GM23338 (cell line): ENCODE data around the gene CITED4. TPM values are rescaled to one million over a fixed set of nuclear protein-coding genes. Genes with fewer than 3 reads are reported as not detected.

Experiments
- ATAC-seq: fragments of 200-7000 bp; cut with Tn5 transposase; 3 replicates; pipeline ENCODE4 v1.9.1; 2020
- DNase-seq: peaks from one replicate; pipeline ENCODE4 v3.0.0-alpha.2; 2015; ENCODE audit warnings: low spot score
- H2AFZ ChIP-seq: fragments of 200-600 bp; sonication (generic); 2 replicates; pipeline ENCODE4 v1.8.0; 2016; ENCODE audit warnings: antibody characterized with exemption, mild to moderate bottlenecking, moderate library complexity
- H3F3A ChIP-seq: fragments of 200-600 bp; sonication (generic); replicated peaks from 2 replicates; pipeline ENCODE4 v1.8.0; 2017; ENCODE audit warnings: antibody characterized with exemption, mixed run types, low read depth
- H3K27ac ChIP-seq: fragments of 200-600 bp; sonication (generic); 2 replicates; pipeline ENCODE4 v1.6.1; 2016; ENCODE audit warnings: low read depth
- H3K27me3 ChIP-seq: fragments of 200-600 bp; sonication (generic); 2 replicates; pipeline ENCODE4 v1.8.0; 2016; ENCODE audit warnings: mild to moderate bottlenecking, mixed run types, moderate library complexity; ENCODE audit not compliant: insufficient read depth
- H3K36me3 ChIP-seq: fragments of 200-600 bp; sonication (generic); 2 replicates; pipeline ENCODE4 v1.8.0; 2016; ENCODE audit warnings: mild to moderate bottlenecking; ENCODE audit not compliant: insufficient read depth
- H3K4me1 ChIP-seq: fragments of 200-600 bp; sonication (generic); 2 replicates; pipeline ENCODE4 v1.8.0; 2016; ENCODE audit warnings: mild to moderate bottlenecking, moderate library complexity; ENCODE audit not compliant: insufficient read depth
- H3K4me2 ChIP-seq: fragments of 200-600 bp; sonication (generic); 2 replicates; pipeline ENCODE4 v1.7.1; 2017; ENCODE audit warnings: mixed run types
- H3K4me3 ChIP-seq: fragments of 200-600 bp; sonication (generic); 2 replicates; pipeline ENCODE4 v1.6.1; 2016; ENCODE audit warnings: mixed run types
- H3K79me2 ChIP-seq: fragments of 200-600 bp; sonication (generic); replicated peaks from 2 replicates; pipeline ENCODE4 v1.8.0; 2017; ENCODE audit warnings: mild to moderate bottlenecking; ENCODE audit not compliant: insufficient read depth
- H3K9me2 ChIP-seq: fragments of 200-600 bp; sonication (generic); 2 replicates; pipeline ENCODE4 v1.8.0; 2017; ENCODE audit not compliant: insufficient read depth
- H4K20me1 ChIP-seq: fragments of 200-600 bp; sonication (generic); replicated peaks from 2 replicates; pipeline ENCODE4 v1.8.0; 2017; ENCODE audit warnings: mild to moderate bottlenecking; ENCODE audit not compliant: insufficient read depth
- H3K27ac Mint-ChIP-seq: 2 replicates; pipeline ENCODE4 v1.8.0; 2020; ENCODE audit warnings: inconsistent platforms, mild to moderate bottlenecking, moderate library complexity, mixed read lengths
- H3K27me3 Mint-ChIP-seq: 3 replicates; pipeline ENCODE4 v1.8.0; 2022; ENCODE audit warnings: low read depth, mild to moderate bottlenecking, moderate library complexity, mixed read lengths, inconsistent platforms; ENCODE audit not compliant: insufficient read depth, poor library complexity
- H3K36me3 Mint-ChIP-seq: 3 replicates; pipeline ENCODE4 v1.8.0; 2021; ENCODE audit warnings: low read depth, mild to moderate bottlenecking, inconsistent platforms, moderate library complexity, mixed read lengths
- H3K4me1 Mint-ChIP-seq: 3 replicates; pipeline ENCODE4 v1.8.0; 2020; ENCODE audit warnings: mild to moderate bottlenecking, inconsistent platforms, mixed read lengths
- H3K4me3 Mint-ChIP-seq: 3 replicates; pipeline ENCODE4 v1.8.0; 2021; ENCODE audit warnings: moderate library complexity, mild to moderate bottlenecking, inconsistent platforms, mixed read lengths
- H3K9me3 Mint-ChIP-seq: 3 replicates; pipeline ENCODE4 v1.8.0; 2020; ENCODE audit warnings: moderate library complexity, mild to moderate bottlenecking, inconsistent platforms, mixed read lengths
- ETS1 ChIP-seq: IDR thresholded peaks from 2 replicates; pipeline ENCODE4 v1.6.1; 2016; ENCODE audit warnings: antibody characterized with exemption
- EZH2 ChIP-seq: fragments of 200-600 bp; sonication (generic); IDR thresholded peaks from one replicate; pipeline ENCODE4 v1.8.0; 2017; ENCODE audit warnings: antibody characterized with exemption, mild to moderate bottlenecking, low read depth; ENCODE audit not compliant: unreplicated experiment
- EZH2phosphoT487 ChIP-seq: fragments of 200-600 bp; sonication (generic); IDR thresholded peaks from one replicate; pipeline ENCODE4 v1.8.1; 2018; ENCODE audit warnings: antibody characterized with exemption; ENCODE audit not compliant: unreplicated experiment
- REST ChIP-seq: IDR thresholded peaks from one replicate; pipeline ENCODE4 v1.6.1; 2018; ENCODE audit warnings: antibody characterized with exemption; ENCODE audit not compliant: unreplicated experiment
- STAT1 ChIP-seq: IDR thresholded peaks from one replicate; pipeline ENCODE4 v1.6.1; 2016; ENCODE audit warnings: antibody characterized with exemption; ENCODE audit not compliant: unreplicated experiment
- ZNF114 ChIP-seq: fragments of 250-450 bp; sonication (Bioruptor Pico); IDR thresholded peaks from 2 replicates; pipeline ENCODE4 v1.5.0; 2020; ENCODE audit warnings: mild to moderate bottlenecking, moderate library complexity
- ZNF462 ChIP-seq: fragments of 250-450 bp; sonication (Bioruptor Pico); IDR thresholded peaks from 2 replicates; pipeline ENCODE4 v1.5.0; 2020; ENCODE audit warnings: mild to moderate bottlenecking, moderate library complexity
- polyA plus RNA-seq: library from polyadenylated mRNA; unstranded; fragments of >200 nt; fragmentation: Nextera tagmentation; extraction: Ambion mirVana; gene quantifications from 2 replicates; pipeline ENCODE4 v1.2.1, GENCODE V29; 2016
- total RNA-seq: library from RNA; depleted of rRNA; stranded (reverse); fragments of >200 nt; shearing (Covaris generic); gene quantifications from 2 replicates; pipeline ENCODE4 v1.2.3, GENCODE V29; 2014

Gene CITED4
- total and polyA plus RNA-seq, 2 experiments from 2014 or later: 2.9 to 18.7 TPM

DNA sequence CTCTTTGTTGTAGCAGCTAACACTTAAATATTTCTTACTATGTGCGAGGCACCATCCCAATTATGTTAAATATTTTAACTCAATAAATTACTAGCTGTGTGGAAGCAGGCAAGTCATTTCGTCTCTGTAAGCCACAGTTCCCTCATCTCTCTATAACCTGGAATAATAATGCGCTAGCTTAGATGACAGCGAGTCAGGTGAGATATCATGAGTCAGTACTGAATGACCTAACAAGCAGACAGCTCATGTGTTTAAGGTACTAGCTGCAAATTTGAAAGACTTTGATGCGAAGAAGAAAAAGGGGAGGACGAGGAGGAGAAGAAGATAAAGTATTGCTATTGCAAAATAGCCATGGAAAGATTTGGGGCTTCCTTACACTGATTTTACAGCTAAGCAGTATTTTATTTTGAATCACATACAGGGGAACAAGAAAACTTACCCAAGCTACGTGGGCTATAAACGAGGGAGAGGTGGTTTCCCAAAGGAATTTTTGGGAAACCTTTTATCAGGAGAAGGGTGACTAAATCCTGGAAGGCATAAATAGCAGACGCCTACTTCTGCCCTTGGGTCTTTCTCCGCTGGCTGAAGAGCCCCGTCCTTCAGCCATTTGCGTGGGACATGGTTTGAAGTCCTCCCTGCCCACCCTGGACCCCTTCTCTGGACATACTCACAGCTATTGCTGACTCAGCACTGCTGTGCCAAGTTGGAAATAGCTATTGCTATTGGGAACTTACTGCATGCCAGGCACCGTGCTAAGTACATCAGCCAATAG, 8.9 kb downstream of the CITED4 start:
- H3K9me2 ChIP-seq: no peaks in the 10 kb centered on the region
- no peaks in the 10 kb centered on the region; the same call in 1 of the 2 replicates for H3K4me1 ChIP-seq
- H2AFZ ChIP-seq: peak overlapping the region; percentile 72; the same call in 1 of the 2 replicates
- DNase-seq: no peak
- H3K4me3 ChIP-seq: no peak overlapping the region
- Mint-ChIP-seq H3K4me3 (no peak overlapping the region), H3K27ac (no peak overlapping the region), H3K9me3 (no peaks in the 10 kb centered on the region), H3K27me3 (peaks cover 7% of the 10 kb centered on the region), H3K4me1 (peaks cover 13% of the 10 kb centered on the region), H3K36me3 (no peaks in the 10 kb centered on the region)
- no peaks in the 10 kb centered on the region for H3K27me3 ChIP-seq
- no peak overlapping the region for H3K4me2 ChIP-seq
- no peaks in the 10 kb centered on the region for H3K36me3 ChIP-seq
- no peak overlapping the region for H3K27ac ChIP-seq
- TF ChIP-seq REST (no peak), STAT1 (no peak), ZNF462 (CRISPR knock-in tag) (no peak), EZH2phosphoT487 (no peak), ETS1 (no peak), ZNF114 (CRISPR knock-in tag) (no peak), EZH2 (no peak)
- H3K79me2 ChIP-seq: no peaks in the 10 kb centered on the region
- no peaks in the 10 kb centered on the region for H4K20me1 ChIP-seq
- no peaks in the 10 kb centered on the region for H3F3A ChIP-seq
- no peak for ATAC-seq
